ENCODE measurements around the gene MFRP. TPM values are rescaled to one million over a fixed set of nuclear protein-coding genes. Genes with fewer than 3 reads are reported as not detected.
A peak's percentile ranks its signal among the peaks of the same experiment; 100 is the strongest.

MFRP gene
- total and polyA plus RNA-seq, 3 donors from 2014 or later: not detected

GRCh38 chr11:119335091-119335654, 11.3 kb downstream of the MFRP start:
- Histone ChIP-seq H3K9me3 (no peaks in the 10 kb centered on the region), H3K4me1 (peaks cover 23% of the 10 kb centered on the region), H3K36me3 (ENCODE audit: low read depth, missing control alignments) (no peaks in the 10 kb centered on the region), H3K4me3 (peak overlapping the region; percentile 70 to 95), H3K27me3 (no peaks in the 10 kb centered on the region), H3K27ac (peak overlapping the region; percentile 60 to 92)
- TF ChIP-seq, protein P1, sequence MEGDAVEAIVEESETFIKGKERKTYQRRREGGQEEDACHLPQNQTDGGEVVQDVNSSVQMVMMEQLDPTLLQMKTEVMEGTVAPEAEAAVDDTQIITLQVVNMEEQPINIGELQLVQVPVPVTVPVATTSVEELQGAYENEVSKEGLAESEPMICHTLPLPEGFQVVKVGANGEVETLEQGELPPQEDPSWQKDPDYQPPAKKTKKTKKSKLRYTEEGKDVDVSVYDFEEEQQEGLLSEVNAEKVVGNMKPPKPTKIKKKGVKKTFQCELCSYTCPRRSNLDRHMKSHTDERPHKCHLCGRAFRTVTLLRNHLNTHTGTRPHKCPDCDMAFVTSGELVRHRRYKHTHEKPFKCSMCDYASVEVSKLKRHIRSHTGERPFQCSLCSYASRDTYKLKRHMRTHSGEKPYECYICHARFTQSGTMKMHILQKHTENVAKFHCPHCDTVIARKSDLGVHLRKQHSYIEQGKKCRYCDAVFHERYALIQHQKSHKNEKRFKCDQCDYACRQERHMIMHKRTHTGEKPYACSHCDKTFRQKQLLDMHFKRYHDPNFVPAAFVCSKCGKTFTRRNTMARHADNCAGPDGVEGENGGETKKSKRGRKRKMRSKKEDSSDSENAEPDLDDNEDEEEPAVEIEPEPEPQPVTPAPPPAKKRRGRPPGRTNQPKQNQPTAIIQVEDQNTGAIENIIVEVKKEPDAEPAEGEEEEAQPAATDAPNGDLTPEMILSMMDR (IDR thresholded peaks at IDR 0.05): no peak
- no peak for TF ChIP-seq POLR2A (IDR thresholded peaks at IDR 0.05)
- DNase-seq: no peak
- intact Hi-C loops (cut with DNase I; ENCODE audit: low total_unique reads): no loop called here
- WGBS, 2 donors: 42 to 57% methylated on average over 8 to 15 of the region's 15 CpGs

DNA sequence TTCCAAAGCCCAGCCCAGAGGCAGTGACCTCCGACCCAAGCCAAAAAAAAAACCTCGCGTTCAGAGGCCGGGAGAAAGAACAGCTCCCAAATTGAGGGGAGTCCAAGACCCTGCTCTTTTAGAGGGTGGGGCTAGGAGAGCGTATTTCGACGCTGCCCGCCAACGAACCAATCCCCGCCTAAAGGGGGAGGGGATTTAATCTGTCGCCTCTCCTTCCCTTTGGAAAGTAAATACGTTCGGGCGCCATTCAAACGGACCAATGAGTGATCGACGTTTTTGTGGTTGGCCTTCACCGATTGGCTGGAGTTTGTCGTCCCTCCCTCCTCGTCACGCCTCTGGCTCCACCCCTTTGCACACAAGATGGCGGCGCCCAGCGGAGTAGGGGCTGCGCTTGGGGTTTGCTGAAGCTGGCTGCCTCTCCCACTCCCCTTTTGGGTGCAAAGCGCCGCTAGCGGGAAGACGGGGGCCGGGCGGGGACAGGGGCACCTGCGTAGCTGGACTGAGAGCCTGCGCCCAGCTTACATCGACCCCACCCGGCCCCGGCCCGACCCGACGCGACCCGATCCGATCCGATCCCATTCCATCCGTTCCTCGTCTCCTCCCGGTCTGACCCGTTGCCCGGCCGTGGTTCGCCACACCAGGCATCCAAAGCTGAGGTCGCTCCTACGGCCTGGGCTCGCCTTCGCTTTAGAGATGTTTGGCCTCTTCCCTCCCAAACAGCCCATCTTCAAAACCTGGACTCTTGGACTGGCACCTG, 12.2 kb downstream of the MFRP start, which contains the start of gene RNF26:
RNF26 (plus strand) TSS at position 354 of the 757 bp plus-strand sequence. CDS start 596 bp downstream, outside the sequence.
- H3K27me3 ChIP-seq: no peaks in the 10 kb centered on the region

DNA sequence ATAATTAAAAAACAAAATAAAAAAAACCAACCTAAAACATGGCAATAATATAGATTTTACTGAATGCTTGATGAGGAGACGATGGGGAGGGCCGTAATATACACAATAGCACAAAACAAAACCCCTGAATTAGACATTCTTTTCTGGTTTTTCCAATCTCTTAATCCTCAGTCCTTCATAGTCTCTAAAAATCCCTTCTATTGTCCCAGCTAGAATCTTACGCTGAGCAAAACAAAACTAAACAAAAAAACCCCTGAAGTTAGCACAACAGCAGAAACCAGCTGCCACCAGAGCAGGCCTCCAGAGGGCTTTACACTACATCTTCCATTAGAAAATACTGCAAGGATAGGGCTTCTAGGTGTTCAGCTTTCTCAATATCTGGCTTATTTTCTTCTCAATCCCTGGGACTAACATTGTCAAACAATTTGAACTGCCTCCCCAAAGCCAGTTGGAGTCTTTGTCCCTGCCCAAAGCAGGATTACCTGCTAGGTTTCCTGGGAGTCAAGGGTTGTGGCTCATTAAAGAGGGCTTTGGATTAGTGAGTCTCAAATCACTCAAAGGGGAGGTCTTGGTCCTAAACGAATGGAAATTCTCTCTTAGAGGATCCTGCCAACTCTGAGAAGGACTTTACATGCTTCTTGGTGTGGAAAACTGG, 14.3 kb downstream of the MFRP start:
- intact Hi-C loops (cut with DNase I; ENCODE audit: low total_unique reads): no loop called here

More for the DNA sequence above, 12.2 kb downstream of the MFRP start, which contains the start of gene RNF26:
- H3K4me1 ChIP-seq: peaks cover 17% of the 10 kb centered on the region
- intact Hi-C loops (cut with DNase I; ENCODE audit: low total_unique reads): no loop called here
- DNase-seq: peak; percentile 99
- TF ChIP-seq, protein P1 (IDR thresholded peaks at IDR 0.05): no peak
- peak; percentile 48 for TF ChIP-seq POLR2A (IDR thresholded peaks at IDR 0.05)
- H3K9me3 ChIP-seq: no peaks in the 10 kb centered on the region
- peak within 1 kb of the TSS; percentile 70 to 95 for H3K4me3 ChIP-seq
- WGBS, 2 donors: 0 to 1% methylated on average over 38 to 54 of the region's 54 CpGs
- H3K27ac ChIP-seq: peak within 1 kb of the TSS; percentile 60 to 92
- no peaks in the 10 kb centered on the region for H3K36me3 ChIP-seq (ENCODE audit: low read depth, missing control alignments)

GRCh38 chr11:119330237-119330636, 16.3 kb downstream of the MFRP start:
- WGBS, 2 donors: 73 to 86% methylated on average over 1 of the region's 1 CpG
- H3K9me3 ChIP-seq: no peaks in the 10 kb centered on the region
- no peaks in the 10 kb centered on the region for H3K27me3 ChIP-seq
- H3K4me3 ChIP-seq: no peak overlapping the region
- TF ChIP-seq POLR2A (IDR thresholded peaks at IDR 0.05): no peak
- TF ChIP-seq, protein P1 (IDR thresholded peaks at IDR 0.05): no peak
- no peaks in the 10 kb centered on the region for H3K36me3 ChIP-seq (ENCODE audit: low read depth, missing control alignments)
- no peak overlapping the region for H3K27ac ChIP-seq
- DNase-seq: no peak
- intact Hi-C loops (cut with DNase I; ENCODE audit: low total_unique reads): no loop called here
- peaks cover 4% of the 10 kb centered on the region for H3K4me1 ChIP-seq

More for the DNA sequence above, 14.3 kb downstream of the MFRP start:
- 84 to 91% methylated on average over 4 of the region's 4 CpGs for WGBS, 2 donors
- no peak for TF ChIP-seq POLR2A (IDR thresholded peaks at IDR 0.05)
- TF ChIP-seq, protein P1 (IDR thresholded peaks at IDR 0.05): no peak
- Histone ChIP-seq H3K4me1 (peaks cover 7% of the 10 kb centered on the region), H3K27ac (no peak overlapping the region), H3K36me3 (ENCODE audit: low read depth, missing control alignments) (no peaks in the 10 kb centered on the region), H3K9me3 (no peaks in the 10 kb centered on the region), H3K4me3 (no peak overlapping the region), H3K27me3 (no peaks in the 10 kb centered on the region)
- DNase-seq: no peak

Measured in testis (tissue), 3 donors.